SU-DHL-6 (cell line): ENCODE measurements around the gene RIN3.

Source experiments
- H2AFZ ChIP-seq: fragments of 200-600 bp; sonication (generic); 2 replicates; pipeline ENCODE4 v1.6.1; 2014; ENCODE audit warnings: low read depth, mild to moderate bottlenecking, moderate library complexity, mixed read lengths, antibody characterized with exemption, low read length; ENCODE audit not compliant: severe bottlenecking
- H3F3A ChIP-seq: fragments of 200-600 bp; shearing (Covaris generic); 2 replicates; pipeline ENCODE4 v1.6.0; 2016; ENCODE audit warnings: antibody characterized with exemption, mild to moderate bottlenecking; ENCODE audit not compliant: insufficient read depth
- H3K27ac ChIP-seq: fragments of 200-600 bp; sonication (generic); 2 replicates; pipeline ENCODE4 v1.5.1; 2016; ENCODE audit warnings: low read depth, mild to moderate bottlenecking, low read length, moderate library complexity, mixed read lengths
- H3K27me3 ChIP-seq: fragments of 200-600 bp; sonication (generic), shearing (Covaris generic); 2 replicates; pipeline ENCODE4 v1.6.0; 2014; ENCODE audit warnings: mild to moderate bottlenecking, low read length
- H3K36me3 ChIP-seq: fragments of 200-600 bp; sonication (generic); 2 replicates; pipeline ENCODE4 v1.6.1; 2014; ENCODE audit warnings: mild to moderate bottlenecking, low read length, mixed read lengths
- H3K4me2 ChIP-seq: fragments of 300-600, 200-600 bp; shearing (Covaris generic), sonication (generic); 2 replicates; pipeline ENCODE4 v1.6.0; 2014; ENCODE audit warnings: low read length, low read depth, mild to moderate bottlenecking; ENCODE audit not compliant: poor library complexity, severe bottlenecking
- H3K4me3 ChIP-seq: fragments of 200-600 bp; sonication (generic); 2 replicates; pipeline ENCODE4 v1.5.1; 2014; ENCODE audit warnings: antibody characterized with exemption, low read length, mild to moderate bottlenecking, mixed read lengths; ENCODE audit not compliant: insufficient read depth, poor library complexity, severe bottlenecking
- H3K79me2 ChIP-seq: fragments of 200-600 bp; sonication (generic); 2 replicates; pipeline ENCODE4 v1.6.1; 2014; ENCODE audit warnings: mild to moderate bottlenecking, low read length, moderate library complexity; ENCODE audit not compliant: insufficient read depth
- H3K9ac ChIP-seq: fragments of 200-600 bp; sonication (generic); 2 replicates; pipeline ENCODE4 v1.7.0; 2014; ENCODE audit warnings: mild to moderate bottlenecking, low read length
- H3K9me2 ChIP-seq: fragments of 200-600 bp; sonication (generic); replicated peaks from 2 replicates; pipeline ENCODE4 v1.6.1; 2014; ENCODE audit warnings: low read length; ENCODE audit not compliant: insufficient read depth
- H3K9me3 ChIP-seq: fragments of 200-600 bp; sonication (generic); 2 replicates; pipeline ENCODE4 v1.6.1; 2014; ENCODE audit warnings: low read length, mixed read lengths; ENCODE audit not compliant: insufficient read depth
- H4K20me1 ChIP-seq: fragments of 200-600 bp; sonication (generic); 2 replicates; pipeline ENCODE4 v1.6.1; 2014; ENCODE audit warnings: low read depth, mild to moderate bottlenecking, antibody characterized with exemption, low read length, moderate library complexity, mixed read lengths
- CTCF ChIP-seq: fragments of 200-600 bp; sonication (generic); IDR thresholded peaks from one replicate; pipeline ENCODE4 v1.5.1; 2017; ENCODE audit warnings: antibody characterized with exemption, mild to moderate bottlenecking, low read length, moderate library complexity; ENCODE audit not compliant: insufficient read depth, poor library complexity, severe bottlenecking
- EZH2phosphoT487 ChIP-seq: fragments of 200-600 bp; sonication (generic), shearing (Covaris generic); conservative IDR thresholded peaks from 2 replicates; pipeline ENCODE4 v1.6.1; 2018; ENCODE audit warnings: mild to moderate bottlenecking, antibody characterized with exemption, low read length, moderate library complexity, mixed read lengths

RIN3 gene

GRCh38 chr14:92729634-92730358 is 216.2 kb downstream of the RIN3 start:
- Histone ChIP-seq H3K4me2 (no peak overlapping the region), H4K20me1 (no peaks in the 10 kb centered on the region), H3K9me2 (no peaks in the 10 kb centered on the region), H3K4me3 (no peak overlapping the region), H3F3A (no peaks in the 10 kb centered on the region), H2AFZ (no peak overlapping the region), H3K27ac (no peak overlapping the region), H3K79me2 (no peaks in the 10 kb centered on the region), H3K9me3 (no peaks in the 10 kb centered on the region), H3K36me3 (no peaks in the 10 kb centered on the region), H3K27me3 (no peaks in the 10 kb centered on the region), H3K9ac (no peak overlapping the region)
- TF ChIP-seq EZH2phosphoT487 (no peak), CTCF (no peak)

GRCh38 chr14:92731622-92732115 is 218.1 kb downstream of the RIN3 start:
- Histone ChIP-seq H3K36me3 (no peaks in the 10 kb centered on the region), H3K9me3 (no peaks in the 10 kb centered on the region), H3K27me3 (no peaks in the 10 kb centered on the region), H3F3A (no peaks in the 10 kb centered on the region), H4K20me1 (no peaks in the 10 kb centered on the region), H3K9me2 (no peaks in the 10 kb centered on the region), H3K27ac (no peak overlapping the region), H3K4me3 (no peak overlapping the region), H2AFZ (no peak overlapping the region), H3K4me2 (no peak overlapping the region), H3K79me2 (no peaks in the 10 kb centered on the region), H3K9ac (no peak overlapping the region)
- TF ChIP-seq EZH2phosphoT487 (no peak), CTCF (no peak)

GRCh38 chr14:92733007-92733406 is 219.4 kb downstream of the RIN3 start:
- H3K9me3 ChIP-seq: no peaks in the 10 kb centered on the region
- no peaks in the 10 kb centered on the region for H3K9me2 ChIP-seq
- H3K36me3 ChIP-seq: no peaks in the 10 kb centered on the region
- H4K20me1 ChIP-seq: no peaks in the 10 kb centered on the region
- no peaks in the 10 kb centered on the region for H3K27me3 ChIP-seq
- H2AFZ ChIP-seq: no peak overlapping the region
- H3K4me3 ChIP-seq: no peak overlapping the region
- no peak overlapping the region for H3K4me2 ChIP-seq
- H3K79me2 ChIP-seq: no peaks in the 10 kb centered on the region
- no peak overlapping the region for H3K27ac ChIP-seq
- no peaks in the 10 kb centered on the region for H3F3A ChIP-seq
- TF ChIP-seq CTCF (no peak), EZH2phosphoT487 (no peak)
- H3K9ac ChIP-seq: no peak overlapping the region
